Measurements from ENCODE around the gene EPB41L3.
"Not testable (repeated sequence)": the region's sequence is repeated elsewhere in the genome, so short reads cannot be mapped to it uniquely, and the experiment has no call there.

Gene EPB41L3

DNA sequence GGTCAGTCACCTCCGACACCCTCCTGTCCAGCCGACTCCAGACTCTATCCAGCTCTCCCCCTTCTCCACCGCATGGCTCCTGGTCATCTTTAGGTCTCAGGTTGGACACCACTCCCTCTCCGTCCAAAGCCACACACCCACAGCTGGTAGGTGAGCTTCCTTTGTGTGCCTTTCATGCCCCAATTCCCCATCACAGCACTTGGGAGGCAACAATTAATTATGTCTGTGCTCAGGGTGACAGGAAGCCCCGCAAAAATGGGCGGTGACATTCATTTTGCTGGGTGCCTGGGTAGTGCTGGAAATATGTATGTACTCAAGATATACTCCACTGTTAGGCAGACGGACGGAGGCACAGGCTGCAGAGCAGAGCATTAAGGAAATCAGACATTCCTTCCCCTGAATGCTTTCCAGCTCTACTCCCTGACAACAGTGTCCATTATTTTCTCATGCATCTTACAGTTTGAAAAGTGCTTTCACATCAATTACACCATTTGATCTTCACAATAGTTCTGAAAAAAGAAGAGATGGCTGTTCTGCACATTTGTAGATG lies 13.1 kb downstream of the EPB41L3 start:
- no peak for DNase-seq (ENCODE audit: low spot score)

DNA sequence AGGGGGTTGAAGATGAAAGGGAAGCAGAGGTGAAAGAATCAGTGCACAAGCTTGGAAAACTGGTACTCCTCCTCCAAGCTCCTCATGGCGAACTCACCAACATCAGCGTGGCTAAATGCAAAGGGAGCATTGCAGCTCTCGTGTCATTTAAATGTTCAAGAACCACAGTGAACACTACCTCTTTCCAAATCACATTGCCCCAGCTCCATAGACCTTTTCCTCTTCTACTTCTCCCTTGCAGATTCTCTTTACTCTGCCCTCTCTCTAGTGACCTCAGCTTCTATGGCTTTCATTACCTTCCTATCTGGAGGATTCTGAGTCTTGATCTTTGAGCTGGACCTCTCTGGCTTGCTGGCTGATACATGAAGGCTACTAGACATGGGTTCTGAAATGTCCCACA lies 14.3 kb downstream of the EPB41L3 start:
- DNase-seq (ENCODE audit: low spot score), result no peak

DNA sequence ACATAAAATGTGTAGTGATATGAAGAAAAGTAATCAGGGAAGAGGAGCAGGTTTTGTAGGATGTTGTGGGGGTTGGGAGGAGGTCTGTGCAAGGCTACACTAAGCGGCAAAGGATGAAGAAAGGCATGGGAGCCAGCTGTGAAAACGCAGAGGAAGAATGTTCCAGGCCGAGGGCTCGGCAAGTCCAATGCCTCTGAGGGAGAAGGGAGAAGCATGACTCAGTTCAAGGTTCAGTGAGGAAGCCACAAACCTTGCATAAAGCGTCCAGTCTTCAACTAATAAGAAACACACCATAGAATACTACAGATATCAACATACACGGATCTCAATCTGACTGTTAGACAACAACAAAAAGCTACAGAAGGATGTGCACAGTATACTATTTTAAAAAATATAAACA lies 16.2 kb downstream of the EPB41L3 start:
- DNase-seq (ENCODE audit: low spot score), result no peak

DNA sequence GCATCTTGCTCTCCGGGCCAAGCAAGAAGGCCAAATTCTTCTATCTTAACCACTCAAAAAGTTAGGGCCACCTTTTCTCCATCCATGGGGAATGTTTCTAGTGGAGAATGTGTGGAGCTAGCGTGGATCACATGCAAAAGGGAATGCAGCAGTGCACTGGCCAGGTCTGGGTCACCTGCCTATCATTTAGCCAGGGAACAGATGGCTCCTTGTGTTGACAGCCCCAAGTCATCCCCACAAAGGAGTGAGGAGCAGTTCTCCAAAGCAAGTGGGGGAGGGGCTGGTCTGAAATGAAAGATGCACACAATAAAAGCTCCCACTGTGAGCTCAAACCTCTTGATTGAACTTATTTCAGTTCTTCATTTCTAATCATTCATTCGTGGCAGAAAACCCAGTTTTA lies 19.1 kb downstream of the EPB41L3 start:
- no peak for DNase-seq (ENCODE audit: low spot score)

DNA sequence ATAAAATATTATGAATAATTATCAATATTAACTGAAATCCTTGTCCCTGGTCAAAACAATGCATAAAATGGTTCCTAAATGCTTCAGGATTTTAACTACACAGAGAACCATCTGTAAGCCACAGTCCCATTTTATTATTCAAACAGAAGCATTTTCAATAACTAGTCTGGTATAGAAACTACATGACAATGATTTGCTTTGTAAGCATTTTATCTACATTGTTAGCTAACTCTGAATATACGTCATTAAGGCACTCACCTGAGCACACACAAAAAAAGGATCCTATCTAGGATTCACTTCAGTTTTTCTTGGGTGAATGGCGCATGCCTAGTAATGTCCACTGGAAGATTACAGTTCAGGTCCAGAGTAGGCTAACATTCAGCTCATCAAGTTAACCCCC lies 22.8 kb downstream of the EPB41L3 start:
- no peak for DNase-seq (ENCODE audit: low spot score)

DNA sequence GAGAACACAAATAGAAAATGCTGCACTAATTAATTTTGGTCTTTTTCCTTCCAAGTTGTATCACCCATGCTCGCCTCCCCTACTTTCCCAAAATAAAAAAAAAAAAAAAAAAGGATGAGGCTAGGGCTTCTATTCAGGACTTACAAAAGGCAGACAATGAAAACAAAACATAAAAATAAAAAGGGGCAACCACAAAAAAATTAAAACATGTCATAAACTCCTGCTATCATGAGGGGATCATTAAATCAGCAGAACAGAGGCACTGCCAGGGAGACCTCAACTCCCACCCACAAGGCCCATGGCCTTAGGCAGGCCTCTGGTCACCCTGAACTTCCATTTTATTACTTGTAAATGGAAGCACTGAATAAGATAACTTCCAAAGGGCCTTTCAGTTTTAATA lies 23.3 kb downstream of the EPB41L3 start:
- DNase-seq (ENCODE audit: low spot score), result no peak

DNA sequence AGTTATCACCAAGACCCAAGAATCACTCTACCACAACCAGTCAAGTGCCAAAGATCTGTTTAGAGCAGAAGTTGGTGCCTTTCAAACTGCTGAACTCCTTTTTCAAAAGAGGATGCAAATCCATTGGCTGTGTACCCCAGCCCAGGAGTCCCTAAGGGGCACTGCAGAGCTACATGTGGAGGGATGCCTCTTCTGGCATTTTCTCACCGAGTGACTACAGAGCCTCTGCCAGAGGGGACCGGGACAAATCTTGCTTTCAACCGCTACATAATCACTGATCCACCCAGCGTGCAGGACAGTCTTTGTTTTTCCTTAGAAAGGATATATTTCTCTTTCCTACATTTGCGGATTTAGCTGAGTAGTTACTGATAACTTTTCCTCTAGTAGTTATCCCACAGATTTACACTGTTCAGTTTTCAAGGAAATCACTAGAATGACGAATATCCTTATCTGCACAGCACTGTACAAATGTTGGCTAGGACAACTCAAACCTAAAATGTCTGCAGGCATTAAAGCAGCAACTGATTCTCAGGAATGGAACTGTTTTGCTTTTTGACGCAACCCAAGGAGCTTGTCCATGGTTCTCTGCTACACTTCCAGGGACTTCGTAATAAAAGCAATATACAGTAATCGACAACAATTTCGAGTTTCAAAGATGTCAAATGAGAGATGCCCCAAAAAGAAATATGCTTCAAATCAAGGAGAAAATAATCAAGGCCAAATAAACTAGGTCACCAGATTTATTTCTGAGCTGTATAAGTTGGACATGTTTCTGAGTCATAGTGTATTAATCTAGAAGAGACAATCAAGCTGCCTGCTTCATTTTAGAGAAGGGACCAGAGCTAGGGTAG lies 24.1 kb downstream of the EPB41L3 start:
- DNase-seq (ENCODE audit: low spot score), result no peak

DNA sequence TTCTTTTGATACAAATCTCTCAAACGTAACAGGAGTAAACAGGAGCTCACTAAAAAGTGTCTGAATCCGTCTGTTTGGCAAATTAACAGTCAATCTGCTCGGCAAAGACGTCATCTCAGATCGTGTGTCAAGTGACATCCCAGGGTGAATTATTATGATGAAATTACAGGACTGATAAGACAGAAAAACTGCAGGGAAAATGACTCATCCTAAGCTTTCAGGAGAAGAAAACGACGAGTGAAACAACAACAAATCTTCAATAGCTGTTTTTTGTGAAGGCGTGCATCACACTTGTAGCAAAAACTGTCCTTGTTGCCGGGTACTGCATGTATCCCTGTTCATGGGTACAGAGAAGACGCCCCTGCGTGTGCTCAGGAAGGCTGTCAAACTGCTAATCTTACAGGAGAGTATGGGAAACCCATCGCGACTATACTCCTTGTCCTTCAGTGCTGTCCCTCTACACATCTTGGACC lies 24.9 kb downstream of the EPB41L3 start:
- DNase-seq (ENCODE audit: low spot score), result no peak

DNA sequence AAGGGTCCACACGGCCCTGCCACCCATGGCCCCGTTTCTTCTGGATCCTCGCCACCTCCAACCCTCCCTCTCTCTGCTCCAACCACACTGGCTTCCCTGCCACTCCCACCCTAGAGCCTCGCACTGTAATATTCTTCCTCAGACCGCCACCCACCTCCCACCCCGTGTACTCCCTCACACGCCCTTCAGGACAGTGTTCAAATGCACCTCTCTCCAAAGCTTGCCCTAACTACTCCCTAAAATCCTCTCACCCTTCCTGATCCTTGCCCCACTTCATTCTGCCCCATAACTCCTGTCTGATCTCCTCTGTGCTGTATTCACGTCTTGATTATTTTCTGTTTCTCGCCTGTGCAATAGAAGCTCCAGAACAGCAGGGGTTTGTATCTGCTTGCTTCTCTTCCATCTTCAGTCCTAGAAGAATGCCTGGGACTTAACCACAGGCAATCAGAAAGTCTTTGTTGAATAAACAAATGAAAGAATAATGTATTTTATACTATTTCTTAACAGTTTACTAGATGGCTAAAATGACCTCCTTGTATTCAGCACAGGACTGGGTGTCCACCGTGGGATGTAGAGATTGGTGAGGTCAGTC lies 25.5 kb downstream of the EPB41L3 start:
- no peak for DNase-seq (ENCODE audit: low spot score)

DNA sequence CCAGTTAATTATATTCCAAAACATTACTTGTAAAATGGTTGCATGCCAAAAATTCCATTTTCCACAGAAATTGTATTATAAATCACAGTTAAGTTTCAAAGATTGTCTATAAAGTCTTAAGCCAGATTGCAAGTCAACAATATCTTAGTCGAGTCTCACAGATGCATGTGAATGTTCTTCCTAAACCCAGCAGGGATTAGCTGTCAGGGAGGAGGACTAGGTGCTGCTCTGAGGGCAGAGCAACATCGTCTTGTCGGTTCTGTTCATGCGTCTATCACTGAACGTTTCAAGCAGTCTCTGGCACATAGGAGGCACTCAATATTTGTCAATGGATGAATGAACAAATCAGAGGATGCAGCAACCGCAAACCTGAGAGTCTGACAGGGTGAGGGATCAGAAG lies 27.0 kb downstream of the EPB41L3 start:
- no peak for DNase-seq (ENCODE audit: low spot score)

DNA sequence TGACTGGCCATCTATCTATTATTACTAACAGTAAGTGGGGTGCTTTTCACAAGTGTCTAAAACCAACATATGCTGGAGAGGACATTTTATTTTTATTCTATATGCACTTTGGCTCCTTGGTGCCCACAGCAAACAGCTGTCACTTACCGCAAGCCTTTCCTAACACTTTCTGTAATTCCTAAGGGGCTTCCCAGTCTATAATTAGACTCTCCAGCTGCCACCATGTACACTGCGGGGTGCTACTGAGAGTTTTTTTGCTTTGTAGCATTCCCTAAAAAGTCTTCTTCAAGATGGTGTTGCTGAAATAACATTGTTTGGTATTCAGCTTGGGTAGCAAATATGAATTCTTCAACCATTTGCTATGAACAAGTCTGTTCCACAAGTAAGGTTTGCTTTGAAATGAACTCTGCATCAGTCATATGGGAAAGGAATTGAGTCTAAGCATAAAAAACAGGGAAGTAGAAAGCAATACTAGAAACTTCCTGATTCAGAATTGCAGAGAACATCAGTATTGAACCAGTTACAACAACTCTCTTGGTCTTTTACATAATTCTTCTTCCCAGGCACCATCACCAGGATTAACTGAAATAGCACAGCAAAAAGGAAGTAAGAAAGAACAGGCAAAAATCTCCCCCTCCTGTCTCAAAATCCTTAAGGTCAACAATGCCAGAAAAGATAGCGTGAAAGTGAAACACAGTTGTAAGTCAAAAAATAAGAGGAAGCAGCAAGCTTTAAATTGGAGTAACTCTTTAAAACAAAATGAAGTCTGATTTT lies 28.6 kb downstream of the EPB41L3 start:
- no peak for DNase-seq (ENCODE audit: low spot score)

DNA sequence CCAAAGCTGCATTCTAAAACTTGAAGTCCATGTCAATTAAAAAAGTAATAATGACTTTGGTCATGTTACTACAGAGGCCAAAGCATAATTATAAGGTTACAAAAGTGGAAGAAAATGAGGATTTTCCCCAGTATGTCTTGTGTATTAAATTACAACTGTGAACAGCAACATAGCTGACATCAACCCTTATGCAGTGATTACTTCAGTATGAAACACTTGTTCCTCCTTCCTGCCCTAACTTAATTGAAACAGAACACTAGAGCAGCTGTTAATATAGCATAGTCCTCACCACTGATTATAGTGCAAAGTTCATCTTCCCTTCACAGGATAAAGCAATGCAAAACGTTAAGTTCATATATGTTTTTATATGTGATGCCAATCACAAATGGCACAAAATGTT lies 29.9 kb downstream of the EPB41L3 start:
- DNase-seq (ENCODE audit: low spot score), result no peak

DNA sequence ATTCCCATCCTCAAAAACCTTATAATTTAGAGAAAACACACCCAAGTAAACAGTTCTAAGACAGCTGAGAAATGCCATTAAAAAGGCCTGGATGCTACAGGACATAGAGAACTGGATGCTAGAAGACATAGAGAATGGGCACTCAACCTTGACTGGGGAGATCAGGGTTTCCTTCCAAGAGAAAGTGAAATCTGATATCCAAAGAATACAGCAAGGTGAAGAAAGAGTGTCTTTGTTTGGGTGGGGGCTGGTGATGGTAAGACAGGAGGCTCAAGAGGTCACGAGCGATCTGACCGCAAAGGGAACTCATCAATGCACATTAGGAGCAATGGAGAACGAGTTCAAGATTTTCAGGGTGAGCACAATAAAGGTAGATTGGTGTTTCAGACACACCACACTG lies 31.6 kb downstream of the EPB41L3 start:
- DNase-seq (ENCODE audit: low spot score), result no peak

DNA sequence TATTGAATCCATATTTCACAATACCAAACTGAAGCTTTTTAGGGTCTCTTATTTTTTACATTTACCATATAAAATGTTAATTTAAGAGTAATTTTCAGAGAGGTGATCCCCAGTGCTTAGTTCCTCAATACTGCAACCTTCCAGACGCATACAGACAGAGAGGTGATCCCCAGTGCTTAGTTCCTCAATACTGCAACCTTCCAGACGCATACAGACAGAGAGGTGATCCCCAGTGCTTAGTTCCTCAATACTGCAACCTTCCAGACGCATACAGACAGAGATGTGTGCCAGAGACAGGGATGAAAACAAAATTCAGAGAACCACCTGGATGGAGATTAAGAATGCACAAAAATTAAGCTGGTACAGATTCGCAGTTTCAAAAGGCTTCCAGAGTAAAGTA lies 32.3 kb downstream of the EPB41L3 start:
- DNase-seq (ENCODE audit: low spot score), result not testable (repeated sequence)

DNA sequence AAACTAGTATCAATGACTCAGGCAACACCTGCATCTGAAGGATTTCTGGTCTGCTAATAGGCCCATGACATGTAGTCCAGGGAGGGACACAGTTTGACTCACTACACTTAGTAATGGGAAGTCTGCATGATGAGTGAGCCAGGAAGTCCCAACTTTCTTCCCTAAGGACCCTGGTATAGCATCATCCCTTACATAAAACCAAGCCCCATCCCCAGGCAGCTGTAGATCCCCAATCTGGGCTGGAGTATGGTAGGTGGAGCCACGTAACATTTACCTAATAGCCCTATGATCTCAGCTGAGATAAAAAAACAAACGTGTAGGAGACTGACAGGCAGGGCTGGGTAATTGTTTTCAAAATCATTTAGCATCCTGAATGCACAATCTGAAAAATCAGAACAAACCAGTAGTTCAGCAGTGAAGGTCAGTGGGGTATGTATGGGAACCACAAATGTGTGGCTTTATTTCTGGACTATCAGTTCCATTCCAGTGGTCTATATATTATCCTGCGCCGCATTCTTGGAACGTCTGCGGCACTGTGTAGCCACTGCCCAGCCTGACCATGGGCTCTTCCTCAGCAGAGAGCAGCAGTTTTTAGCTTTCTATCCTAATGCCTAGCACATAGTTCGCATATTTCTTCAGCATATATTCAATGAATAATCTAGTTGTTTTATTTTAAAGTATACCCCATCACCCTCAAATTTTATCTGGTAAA lies 33.5 kb downstream of the EPB41L3 start:
- DNase-seq (ENCODE audit: low spot score), result no peak

DNA sequence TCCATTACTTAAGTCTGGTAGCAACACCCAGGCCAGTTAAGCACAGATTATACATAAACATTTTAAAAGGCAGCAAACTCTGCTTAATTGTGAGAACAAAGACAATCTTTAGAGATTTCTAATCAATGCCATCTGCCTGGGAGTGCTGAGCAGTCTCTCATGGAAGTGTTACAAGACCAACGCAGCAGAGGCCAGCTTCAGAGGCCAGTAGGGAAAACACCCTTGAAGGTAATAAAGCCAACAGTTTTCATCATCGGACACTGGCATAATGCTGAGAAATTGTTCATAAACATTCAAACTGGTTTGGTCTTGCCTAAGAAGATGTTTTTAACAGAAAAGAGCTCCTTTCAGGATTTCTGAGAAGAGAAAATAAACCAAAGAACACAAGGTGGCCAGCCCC lies 35.0 kb downstream of the EPB41L3 start:
- no peak for DNase-seq (ENCODE audit: low spot score)

DNA sequence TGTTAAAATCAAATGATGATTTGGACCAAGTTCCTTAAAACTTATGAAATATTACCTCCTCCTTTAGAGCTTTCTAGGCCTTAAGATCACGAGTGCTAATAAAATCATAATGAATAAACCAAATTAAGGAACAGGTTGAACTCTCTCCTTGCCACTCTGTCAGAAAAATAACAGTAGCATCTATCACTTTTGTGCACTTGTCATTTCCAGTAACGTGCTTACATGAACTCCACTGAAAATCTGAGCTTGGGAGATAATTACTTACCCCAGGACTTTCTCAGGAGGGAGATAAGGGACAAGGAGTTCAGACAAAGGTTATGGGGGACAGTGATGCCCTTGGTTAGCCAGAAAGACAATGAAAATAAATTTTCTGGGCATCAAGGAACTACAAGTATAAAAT lies 36.0 kb downstream of the EPB41L3 start:
- DNase-seq (ENCODE audit: low spot score), result no peak

DNA sequence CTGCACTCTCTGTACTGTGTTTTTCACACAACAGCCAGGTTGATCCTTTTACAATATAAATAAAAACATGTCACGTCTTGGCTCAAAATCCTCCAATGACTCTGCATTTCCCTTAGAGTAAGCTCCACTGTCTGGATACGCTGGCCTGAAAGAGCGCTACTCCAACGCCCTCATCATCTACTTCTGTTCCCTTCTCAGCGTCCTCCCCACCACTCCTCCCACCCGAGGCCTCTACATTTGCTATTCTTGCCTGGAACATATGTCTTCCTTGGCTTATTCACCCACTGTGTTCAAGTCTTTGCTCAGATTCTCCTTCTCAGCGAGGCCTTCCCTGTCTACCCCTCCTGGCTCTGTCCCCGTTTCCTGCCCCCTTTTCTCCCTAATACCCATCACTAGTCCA lies 37.6 kb downstream of the EPB41L3 start:
- no peak for DNase-seq (ENCODE audit: low spot score)

DNA sequence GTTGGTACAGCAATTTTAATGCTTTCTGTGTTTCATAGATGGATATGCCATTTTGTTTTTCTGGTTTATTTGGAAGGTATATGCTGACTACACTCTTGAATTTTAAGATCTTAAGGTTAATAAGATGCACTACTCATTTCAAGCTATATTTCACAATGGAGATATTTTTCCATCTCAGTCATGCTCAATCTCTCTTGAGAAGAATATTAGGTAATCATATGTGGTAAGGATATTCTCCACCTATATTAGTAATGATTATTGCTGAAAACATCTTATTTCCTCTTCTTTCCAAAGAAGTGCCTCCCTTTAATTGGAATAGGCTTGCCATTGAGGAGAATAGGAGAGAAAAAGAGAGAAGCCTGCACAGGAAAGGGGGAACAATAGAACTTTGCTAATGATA lies 40.1 kb downstream of the EPB41L3 start:
- DNase-seq (ENCODE audit: low spot score), result no peak

DNA sequence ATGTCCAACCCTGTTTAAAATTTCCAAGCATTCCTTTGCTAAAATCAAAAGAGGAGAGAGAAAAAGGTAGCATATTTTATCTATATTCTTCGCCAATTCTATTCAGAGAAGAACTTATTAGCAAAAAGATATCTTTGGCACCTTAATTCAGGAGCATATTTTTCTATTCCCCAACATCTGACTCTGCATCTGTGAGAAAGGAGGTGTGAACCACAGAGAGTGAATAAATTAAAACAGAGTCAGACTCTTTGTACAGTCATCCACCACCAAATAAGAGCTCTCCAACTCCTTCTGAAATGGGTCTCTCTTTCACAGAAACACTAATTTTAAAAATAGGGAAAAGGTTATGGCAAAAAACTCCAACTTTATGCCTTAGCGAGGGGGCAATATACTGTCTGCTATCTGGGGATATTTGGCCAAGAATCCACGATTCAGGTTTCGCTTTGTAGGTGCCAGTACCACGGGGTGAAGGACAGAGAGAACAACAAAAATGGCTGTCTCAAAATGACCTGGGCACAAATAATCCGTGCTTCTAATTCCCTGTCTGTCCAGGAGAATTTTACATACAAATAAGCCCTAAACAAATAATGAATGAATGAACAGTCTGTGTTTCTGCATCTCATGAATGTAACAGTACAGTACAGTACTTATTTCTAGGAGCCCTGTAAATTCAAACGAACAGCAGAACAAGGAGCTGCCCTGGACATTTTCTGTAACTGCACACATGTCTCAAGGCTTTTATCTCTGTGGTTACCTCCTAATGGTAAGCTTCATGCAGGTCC lies 43.4 kb downstream of the EPB41L3 start:
- no peak for DNase-seq (ENCODE audit: low spot score)

DNA sequence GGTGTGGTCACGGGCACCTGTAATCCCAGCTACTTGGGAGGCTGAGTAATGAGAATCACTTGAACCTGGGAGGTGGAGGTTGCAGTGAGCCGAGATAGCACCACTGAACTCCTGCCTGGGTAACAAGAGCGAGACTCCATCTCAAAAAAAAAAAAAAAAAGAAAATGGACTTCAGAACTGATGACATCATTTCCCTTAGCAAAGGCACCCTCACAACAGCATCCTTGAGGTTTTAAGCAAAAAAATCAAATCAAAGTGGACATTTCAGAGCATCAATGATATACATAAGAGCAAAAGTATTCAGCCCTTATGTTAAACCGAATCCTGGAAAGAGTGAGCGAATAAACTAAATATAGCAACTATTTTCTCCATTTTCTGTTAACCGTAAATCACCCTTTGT lies 45.3 kb downstream of the EPB41L3 start:
- no peak for DNase-seq (ENCODE audit: low spot score)
